Panc1 (cell line): Measurements from ENCODE around the gene PDILT. TPM values are rescaled to one million over a fixed set of nuclear protein-coding genes. Genes with fewer than 3 reads are reported as not detected.

ENCODE experiments used
- ATAC-seq: fragments of 200-7000 bp; cut with Tn5 transposase; 2 replicates; pipeline ENCODE4 v1.9.1; 2020; ENCODE audit warnings: mild to moderate bottlenecking, moderate library complexity
- BruUV-seq: library from RNA; stranded (reverse); fragments of 400-500 nt; replicated peaks from 2 replicates; lab custom pipeline; 2021; lab: Mats Ljungman, UMichigan
- CTCF ChIA-PET: fragments of 300-600 bp; sonication (Branson Sonifier 250); formaldehyde crosslinking; loops from one replicate; lab custom pipeline; 2022; ENCODE audit warnings: antibody characterized with exemption; lab: Charles Lee
- POLR2A ChIA-PET: fragments of 300-600 bp; sonication (Branson Sonifier 250); formaldehyde crosslinking; loops from one replicate; lab custom pipeline; 2022; ENCODE audit warnings: antibody characterized with exemption; lab: Charles Lee
- DNase-seq: peaks from one replicate; pipeline ENCODE4 v3.0.0-alpha.2; 2010; ENCODE audit warnings: low read depth, low spot score
- H3K27ac ChIP-seq: 2 replicates; pipeline ENCODE4 v1.5.1; 2011; ENCODE audit warnings: mild to moderate bottlenecking, low read length, inconsistent platforms
- H3K27me3 ChIP-seq: fragments of 200-500 bp; sonication (Bioruptor generic); 2 replicates; pipeline ENCODE4 v1.6.0; 2014; ENCODE audit warnings: low read length, inconsistent platforms; ENCODE audit not compliant: control insufficient read depth, insufficient read depth
- H3K36me3 ChIP-seq: fragments of 200-500 bp; sonication (Bioruptor generic); 2 replicates; pipeline ENCODE4 v1.5.1; 2014; ENCODE audit warnings: inconsistent platforms, mild to moderate bottlenecking, low read length, moderate library complexity; ENCODE audit not compliant: control insufficient read depth, insufficient read depth
- H3K4me1 ChIP-seq: 2 replicates; pipeline ENCODE4 v1.5.1; 2011; ENCODE audit warnings: inconsistent platforms, mild to moderate bottlenecking, low read length, moderate library complexity; ENCODE audit not compliant: control insufficient read depth, insufficient read depth
- H3K4me3 ChIP-seq, 2 experiments: 2 replicates each; pipeline ENCODE4 v1.5.1; 2011 to 2012; ENCODE audit warnings: low read depth in 2 of 2, low read length in 2 of 2, mild to moderate bottlenecking in 2 of 2, inconsistent platforms in 1 of 2, moderate library complexity in 1 of 2
- H3K9me3 ChIP-seq: fragments of 200-500 bp; sonication (Bioruptor generic); 2 replicates; pipeline ENCODE4 v1.5.1; 2014; ENCODE audit warnings: low read depth, mild to moderate bottlenecking, inconsistent platforms, low read length, moderate library complexity; ENCODE audit not compliant: control insufficient read depth, insufficient read depth
- POLR2AphosphoS5 ChIP-seq: IDR thresholded peaks from 2 replicates; pipeline ENCODE4 v1.6.1; 2012; ENCODE audit warnings: mild to moderate bottlenecking, low read depth, low read length, moderate library complexity
- SIN3A ChIP-seq: IDR thresholded peaks from 2 replicates; pipeline ENCODE4 v1.6.1; 2012; ENCODE audit warnings: low read depth, mild to moderate bottlenecking, low read length, moderate library complexity, borderline replicate concordance; ENCODE audit not compliant: insufficient read depth
- TCF7L2 ChIP-seq: IDR thresholded peaks from 2 replicates; pipeline ENCODE4 v1.6.1; 2011; ENCODE audit warnings: mild to moderate bottlenecking, low read depth, low read length, inconsistent platforms
- in situ Hi-C: cut with HindIII; loops from 2 replicates; pipeline ENCODE4 v1.10.0; 2016; ENCODE audit warnings: low sequenced_read_pairs, low pct_unique_long_range_greater_than_20kb
- intact Hi-C: fragments of 100-400 bp; cut with micrococcal nuclease; formaldehyde crosslinking; loops from one replicate; pipeline ENCODE4 v1.10.0; 2022; ENCODE audit not compliant: unreplicated experiment
- total RNA-seq: library from RNA; stranded (reverse); gene quantifications from one replicate; pipeline ENCODE4 v1.2.1, GENCODE V29; 2021; ENCODE audit not compliant: unreplicated experiment
- TF ChIP-seq, protein P1 (sequence below): fragments of 450-650 bp; IDR thresholded peaks from 2 replicates; pipeline ENCODE4 v1.5.1; 2017; ENCODE audit warnings: mild to moderate bottlenecking
- TF ChIP-seq, protein P2 (sequence below), 2 experiments: IDR thresholded peaks; 2 replicates each; pipeline ENCODE4 v1.6.1; 2011 to 2012; ENCODE audit warnings: low read depth in 2 of 2, control low read depth in 1 of 2, low read length in 1 of 2, mild to moderate bottlenecking in 1 of 2, moderate library complexity in 1 of 2; ENCODE audit not compliant: insufficient read depth in 1 of 2

The PDILT gene
- total RNA-seq, 1 experiment from 2014 or later: not detected

GRCh38 chr16:20320178-20320577, 84.4 kb downstream of the PDILT start:
- Histone ChIP-seq H3K36me3 (no peaks in the 10 kb centered on the region), H3K4me3 (no peak overlapping the region), H3K27me3 (peaks cover 12% of the 10 kb centered on the region), H3K27ac (no peak overlapping the region), H3K4me1 (no peaks in the 10 kb centered on the region), H3K9me3 (no peaks in the 10 kb centered on the region)
- in situ Hi-C loops: no loop called here
- intact Hi-C loops: no loop called here
- CTCF ChIA-PET: no interaction called here
- POLR2A ChIA-PET: no interaction called here
- ATAC-seq (no peak), DNase-seq (no peak)
- no TSS peak for BruUV-seq
- TF ChIP-seq TCF7L2: no peak
- TF ChIP-seq, protein P1, sequence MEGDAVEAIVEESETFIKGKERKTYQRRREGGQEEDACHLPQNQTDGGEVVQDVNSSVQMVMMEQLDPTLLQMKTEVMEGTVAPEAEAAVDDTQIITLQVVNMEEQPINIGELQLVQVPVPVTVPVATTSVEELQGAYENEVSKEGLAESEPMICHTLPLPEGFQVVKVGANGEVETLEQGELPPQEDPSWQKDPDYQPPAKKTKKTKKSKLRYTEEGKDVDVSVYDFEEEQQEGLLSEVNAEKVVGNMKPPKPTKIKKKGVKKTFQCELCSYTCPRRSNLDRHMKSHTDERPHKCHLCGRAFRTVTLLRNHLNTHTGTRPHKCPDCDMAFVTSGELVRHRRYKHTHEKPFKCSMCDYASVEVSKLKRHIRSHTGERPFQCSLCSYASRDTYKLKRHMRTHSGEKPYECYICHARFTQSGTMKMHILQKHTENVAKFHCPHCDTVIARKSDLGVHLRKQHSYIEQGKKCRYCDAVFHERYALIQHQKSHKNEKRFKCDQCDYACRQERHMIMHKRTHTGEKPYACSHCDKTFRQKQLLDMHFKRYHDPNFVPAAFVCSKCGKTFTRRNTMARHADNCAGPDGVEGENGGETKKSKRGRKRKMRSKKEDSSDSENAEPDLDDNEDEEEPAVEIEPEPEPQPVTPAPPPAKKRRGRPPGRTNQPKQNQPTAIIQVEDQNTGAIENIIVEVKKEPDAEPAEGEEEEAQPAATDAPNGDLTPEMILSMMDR: no peak

DNA sequence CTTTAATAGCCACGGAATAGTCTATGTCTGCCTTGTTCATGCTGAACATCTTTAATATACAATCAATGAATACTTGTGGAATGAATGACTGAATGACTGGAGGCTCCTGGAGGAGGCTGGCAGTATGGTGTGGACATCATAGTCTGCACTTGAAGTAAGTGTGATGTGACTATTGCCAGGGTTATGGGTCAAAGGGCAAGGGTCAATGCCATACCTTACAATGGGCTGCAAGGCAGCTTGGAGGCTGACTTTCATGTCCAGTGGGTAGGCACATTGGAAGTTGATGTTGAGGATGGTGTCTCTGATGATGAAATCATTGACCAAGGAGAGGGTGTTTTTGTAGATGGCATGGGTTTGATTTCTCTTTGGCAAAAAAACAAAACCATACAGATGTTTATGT, 85.1 kb downstream of the PDILT start:
- intact Hi-C loops: no loop called here
- DNase-seq (no peak), ATAC-seq (no peak)
- Histone ChIP-seq H3K4me3 (no peak overlapping the region), H3K27me3 (peaks cover 12% of the 10 kb centered on the region), H3K36me3 (no peaks in the 10 kb centered on the region), H3K9me3 (no peaks in the 10 kb centered on the region), H3K27ac (no peak overlapping the region), H3K4me1 (no peaks in the 10 kb centered on the region)
- ChIA-PET POLR2A (no interaction called here), CTCF (no interaction called here)
- in situ Hi-C loops: no loop called here
- TF ChIP-seq, protein P2, sequence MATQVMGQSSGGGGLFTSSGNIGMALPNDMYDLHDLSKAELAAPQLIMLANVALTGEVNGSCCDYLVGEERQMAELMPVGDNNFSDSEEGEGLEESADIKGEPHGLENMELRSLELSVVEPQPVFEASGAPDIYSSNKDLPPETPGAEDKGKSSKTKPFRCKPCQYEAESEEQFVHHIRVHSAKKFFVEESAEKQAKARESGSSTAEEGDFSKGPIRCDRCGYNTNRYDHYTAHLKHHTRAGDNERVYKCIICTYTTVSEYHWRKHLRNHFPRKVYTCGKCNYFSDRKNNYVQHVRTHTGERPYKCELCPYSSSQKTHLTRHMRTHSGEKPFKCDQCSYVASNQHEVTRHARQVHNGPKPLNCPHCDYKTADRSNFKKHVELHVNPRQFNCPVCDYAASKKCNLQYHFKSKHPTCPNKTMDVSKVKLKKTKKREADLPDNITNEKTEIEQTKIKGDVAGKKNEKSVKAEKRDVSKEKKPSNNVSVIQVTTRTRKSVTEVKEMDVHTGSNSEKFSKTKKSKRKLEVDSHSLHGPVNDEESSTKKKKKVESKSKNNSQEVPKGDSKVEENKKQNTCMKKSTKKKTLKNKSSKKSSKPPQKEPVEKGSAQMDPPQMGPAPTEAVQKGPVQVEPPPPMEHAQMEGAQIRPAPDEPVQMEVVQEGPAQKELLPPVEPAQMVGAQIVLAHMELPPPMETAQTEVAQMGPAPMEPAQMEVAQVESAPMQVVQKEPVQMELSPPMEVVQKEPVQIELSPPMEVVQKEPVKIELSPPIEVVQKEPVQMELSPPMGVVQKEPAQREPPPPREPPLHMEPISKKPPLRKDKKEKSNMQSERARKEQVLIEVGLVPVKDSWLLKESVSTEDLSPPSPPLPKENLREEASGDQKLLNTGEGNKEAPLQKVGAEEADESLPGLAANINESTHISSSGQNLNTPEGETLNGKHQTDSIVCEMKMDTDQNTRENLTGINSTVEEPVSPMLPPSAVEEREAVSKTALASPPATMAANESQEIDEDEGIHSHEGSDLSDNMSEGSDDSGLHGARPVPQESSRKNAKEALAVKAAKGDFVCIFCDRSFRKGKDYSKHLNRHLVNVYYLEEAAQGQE (IDR thresholded peaks at IDR 0.05; ENCODE audit: insufficient read depth in 1 of 2, low read depth in 2 of 2, low read length in 1 of 2): no peak
- TF ChIP-seq TCF7L2: no peak
- no peak for TF ChIP-seq SIN3A
- TF ChIP-seq POLR2AphosphoS5: no peak
- TF ChIP-seq, protein P1: no peak
- BruUV-seq: no TSS peak

GRCh38 chr16:20318437-20318836, 86.1 kb downstream of the PDILT start:
- ChIA-PET CTCF (no interaction called here), POLR2A (no interaction called here)
- Histone ChIP-seq H3K4me3 (no peak overlapping the region), H3K4me1 (no peaks in the 10 kb centered on the region), H3K27me3 (peaks cover 12% of the 10 kb centered on the region), H3K36me3 (no peaks in the 10 kb centered on the region), H3K9me3 (no peaks in the 10 kb centered on the region), H3K27ac (no peak overlapping the region)
- intact Hi-C loops: no loop called here
- DNase-seq (no peak), ATAC-seq (no peak)
- in situ Hi-C loops: no loop called here
- no peak for TF ChIP-seq TCF7L2
- no peak for TF ChIP-seq SIN3A
- TF ChIP-seq, protein P2 (IDR thresholded peaks at IDR 0.05; ENCODE audit: insufficient read depth in 1 of 2, low read depth in 2 of 2, low read length in 1 of 2): no peak
- TF ChIP-seq POLR2AphosphoS5: no peak
- TF ChIP-seq, protein P1: no peak
- no TSS peak for BruUV-seq
